Activated gamma-delta T cell treated with anti-CD3 and anti-CD28 coated beads, Interleukin-2, amount 50 U/mL, for 16 hours (primary cell): ENCODE results near the gene SDR9C7.
"Not testable (repeated sequence)": the region's sequence is repeated elsewhere in the genome, so short reads cannot be mapped to it uniquely, and the experiment has no call there.

Source experiments
- DNase-seq: peaks from one replicate; pipeline ENCODE4 v3.0.0-alpha.2; 2020; ENCODE audit warnings: low read depth

SDR9C7 gene

GRCh38 chr12:56916296-56916995 is 17.8 kb downstream of the SDR9C7 start:
- DNase-seq = no peak

- no peak for DNase-seq
These were observed 19.5 kb downstream of the SDR9C7 start for GRCh38 chr12:56914724-56915123.

DNA sequence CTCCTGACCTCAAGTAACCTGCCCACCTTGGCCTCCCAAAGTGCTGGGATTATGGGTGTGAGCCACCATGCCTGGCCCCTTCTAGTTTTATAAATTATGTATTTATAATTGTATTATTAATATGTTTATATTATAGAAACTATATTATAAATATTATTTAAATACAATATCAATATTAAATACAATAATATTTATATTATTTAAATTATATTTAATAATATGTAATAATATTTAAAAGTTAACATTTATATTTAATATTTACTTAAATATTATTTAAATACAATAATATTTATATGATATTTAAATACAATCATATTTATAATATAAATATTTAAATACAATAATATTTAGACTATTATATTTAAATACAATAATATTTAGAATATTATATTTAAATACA is 20.0 kb downstream of the SDR9C7 start:
- DNase-seq = no peak

DNA sequence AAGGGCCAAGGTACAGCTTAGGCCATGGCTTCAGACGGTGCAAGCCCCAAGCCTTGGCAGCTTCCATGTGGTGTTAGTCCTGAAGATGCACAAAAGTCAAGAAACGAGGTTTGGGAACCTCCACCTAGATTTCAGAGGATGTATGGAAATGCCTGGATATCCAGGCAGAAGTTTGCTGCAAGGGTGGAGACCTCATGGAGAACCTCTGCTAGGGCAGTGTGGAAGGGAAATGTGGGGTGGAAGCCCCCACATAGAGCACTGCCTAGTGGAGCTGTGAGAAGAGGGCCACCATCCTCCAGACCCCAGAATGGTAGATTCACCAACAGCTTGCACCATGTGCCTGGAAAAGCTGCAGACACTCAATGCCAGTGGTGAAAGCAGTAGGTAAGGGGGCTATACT is 24.8 kb downstream of the SDR9C7 start:
- not testable (repeated sequence) for DNase-seq

DNA sequence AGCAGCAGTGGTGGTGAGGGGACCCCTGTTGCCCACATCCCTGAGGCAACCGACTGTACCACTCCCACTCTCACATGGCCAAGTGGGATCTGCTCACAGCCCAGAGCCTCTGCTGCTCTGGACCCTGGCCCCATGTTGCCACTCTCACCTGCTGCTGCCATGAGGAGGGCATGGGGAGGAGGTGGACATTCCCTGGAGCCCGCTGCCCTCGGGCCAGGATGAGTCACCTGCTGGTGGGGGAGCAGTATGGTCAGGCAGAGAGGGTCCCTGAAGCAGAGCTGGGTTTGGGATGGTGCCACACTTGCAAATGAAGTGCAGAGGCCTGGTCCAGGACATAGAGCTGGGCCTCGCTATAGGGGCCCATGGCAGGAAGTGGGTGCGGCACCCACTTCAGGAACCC is 26.1 kb downstream of the SDR9C7 start:
- DNase-seq = no peak

DNA sequence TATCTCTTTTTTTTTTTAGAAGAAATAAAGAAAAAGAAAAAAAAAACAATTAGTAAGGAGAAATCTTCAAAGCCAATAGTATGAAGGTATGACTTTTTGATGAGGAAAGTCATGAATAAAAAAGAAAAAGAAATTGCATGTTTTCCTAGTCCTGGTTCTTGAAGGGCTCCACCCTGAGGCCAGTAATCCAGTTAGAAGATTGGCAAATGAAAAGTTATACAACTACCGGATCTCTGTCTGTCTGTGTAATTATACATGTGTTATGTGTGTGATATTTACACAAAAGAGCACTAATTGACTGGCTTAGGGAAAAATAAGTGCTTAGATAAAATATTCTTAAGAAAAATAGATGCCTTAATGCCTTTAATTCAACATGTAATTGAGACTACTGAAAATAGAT is 28.4 kb downstream of the SDR9C7 start:
- DNase-seq = no peak

DNA sequence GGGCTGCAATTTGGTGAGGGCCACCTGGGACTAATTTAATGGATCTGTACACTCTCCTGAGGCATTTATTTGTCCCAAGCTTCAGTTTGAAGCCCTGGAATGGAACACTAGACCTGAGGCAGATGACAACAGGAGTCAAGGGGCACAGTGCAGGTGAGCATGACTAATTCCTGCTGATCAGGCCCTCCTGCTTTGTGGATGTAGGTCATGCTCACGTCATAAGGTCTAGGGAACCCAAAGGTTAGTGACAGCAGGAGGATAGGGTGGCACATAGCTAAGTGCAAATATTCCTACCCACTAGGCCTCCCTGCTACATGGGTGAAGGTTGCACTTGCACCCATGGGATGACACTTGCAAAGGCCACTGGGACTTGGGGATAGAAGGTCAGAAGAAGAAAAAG is 30.8 kb downstream of the SDR9C7 start:
- DNase-seq = no peak

DNA sequence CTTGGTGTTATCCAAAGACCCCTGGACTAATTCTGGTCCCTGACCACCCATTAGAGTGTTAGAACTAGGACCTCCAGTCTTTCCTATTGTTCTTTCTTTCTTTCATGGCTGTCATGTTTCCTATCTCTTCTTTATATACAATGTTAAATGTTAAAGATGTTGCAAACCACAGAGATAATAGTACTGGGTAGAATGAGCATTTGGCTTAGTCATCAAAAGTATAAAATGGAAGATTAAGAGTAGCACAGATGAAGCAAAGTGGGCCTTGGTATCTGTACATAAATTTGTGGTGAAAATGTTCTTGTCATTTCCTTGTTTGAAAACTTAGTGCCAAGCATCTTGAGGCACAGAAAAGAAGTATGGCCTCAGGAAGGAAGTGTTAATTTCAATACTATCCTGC is 32.9 kb downstream of the SDR9C7 start:
- DNase-seq = not testable (repeated sequence)

DNA sequence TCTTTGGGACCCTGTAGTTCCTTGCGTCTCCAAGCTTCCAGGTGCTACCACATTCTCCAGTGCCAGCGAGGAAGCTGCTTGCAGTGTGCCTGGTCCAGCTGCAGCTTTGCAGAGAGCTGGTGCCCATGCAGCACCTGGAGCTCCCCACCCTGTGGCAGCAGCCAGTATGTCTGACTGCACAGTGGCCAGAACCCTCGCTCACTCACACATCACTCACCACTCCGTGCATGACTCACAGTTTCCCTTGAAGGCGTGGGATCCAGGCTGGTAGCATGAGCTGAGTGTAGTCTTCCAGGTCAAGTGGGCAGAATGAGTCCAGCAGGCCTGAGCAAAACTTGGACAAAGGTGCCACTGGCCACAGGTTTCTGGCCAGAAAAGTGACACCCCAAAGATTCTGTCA is 33.6 kb downstream of the SDR9C7 start:
- DNase-seq = no peak

DNA sequence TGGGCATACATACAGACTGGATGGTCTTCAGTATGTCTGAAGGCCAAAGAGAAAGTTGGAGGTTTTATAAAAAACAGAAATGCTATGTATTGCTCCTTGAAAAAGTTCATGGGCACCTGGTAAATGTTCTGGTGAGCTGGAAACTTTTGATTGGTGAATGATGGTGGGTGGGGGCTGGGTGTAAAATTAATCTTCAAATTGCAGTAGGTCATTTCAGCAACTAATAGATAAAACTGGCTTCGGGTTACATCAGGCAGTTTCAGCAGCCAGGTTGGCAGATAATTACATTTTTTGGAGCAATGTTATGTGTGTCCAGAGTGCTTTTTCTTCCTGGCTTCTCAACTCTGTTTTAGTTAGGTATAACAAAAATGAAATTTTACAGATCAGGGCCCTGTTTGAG is 35.3 kb downstream of the SDR9C7 start:
- no peak for DNase-seq

DNA sequence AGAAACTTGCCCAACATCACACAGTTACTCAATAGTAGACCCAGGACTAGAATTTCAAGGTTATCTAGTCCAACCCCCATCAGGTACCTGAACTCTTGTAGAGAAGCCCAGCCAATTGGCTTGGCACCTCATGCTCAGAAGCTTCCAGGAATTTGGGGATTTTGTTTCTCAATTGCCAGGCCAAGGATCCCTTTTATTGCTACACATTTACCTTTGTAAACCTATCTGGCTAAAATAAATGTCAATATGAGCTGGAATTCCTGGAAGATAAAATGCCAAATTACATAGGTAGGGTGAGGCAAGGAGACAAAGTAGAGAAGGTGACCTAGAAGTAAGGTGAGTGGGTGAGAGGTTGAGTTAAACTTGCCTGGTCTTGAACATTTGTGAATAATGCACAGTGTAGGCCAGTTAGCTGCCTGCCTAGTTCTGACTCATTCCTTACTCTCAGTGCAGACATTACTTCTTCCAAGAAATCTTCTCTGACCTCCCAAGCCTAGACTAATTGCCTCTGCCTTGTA is 36.3 kb downstream of the SDR9C7 start:
- DNase-seq = no peak

DNA sequence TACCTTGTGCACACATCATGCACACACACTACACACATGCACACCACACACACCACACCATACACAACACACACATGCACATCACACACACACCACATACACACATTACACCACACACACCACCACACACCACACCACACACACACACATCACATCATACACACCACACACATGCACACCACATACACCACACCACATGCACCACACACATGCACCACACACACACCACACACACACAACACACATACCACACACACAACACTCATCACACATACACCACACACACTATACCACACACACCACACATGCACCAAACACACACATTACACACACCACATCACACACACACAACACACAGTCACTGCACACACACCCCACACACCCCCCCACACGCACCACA is 38.1 kb downstream of the SDR9C7 start:
- no peak for DNase-seq

DNA sequence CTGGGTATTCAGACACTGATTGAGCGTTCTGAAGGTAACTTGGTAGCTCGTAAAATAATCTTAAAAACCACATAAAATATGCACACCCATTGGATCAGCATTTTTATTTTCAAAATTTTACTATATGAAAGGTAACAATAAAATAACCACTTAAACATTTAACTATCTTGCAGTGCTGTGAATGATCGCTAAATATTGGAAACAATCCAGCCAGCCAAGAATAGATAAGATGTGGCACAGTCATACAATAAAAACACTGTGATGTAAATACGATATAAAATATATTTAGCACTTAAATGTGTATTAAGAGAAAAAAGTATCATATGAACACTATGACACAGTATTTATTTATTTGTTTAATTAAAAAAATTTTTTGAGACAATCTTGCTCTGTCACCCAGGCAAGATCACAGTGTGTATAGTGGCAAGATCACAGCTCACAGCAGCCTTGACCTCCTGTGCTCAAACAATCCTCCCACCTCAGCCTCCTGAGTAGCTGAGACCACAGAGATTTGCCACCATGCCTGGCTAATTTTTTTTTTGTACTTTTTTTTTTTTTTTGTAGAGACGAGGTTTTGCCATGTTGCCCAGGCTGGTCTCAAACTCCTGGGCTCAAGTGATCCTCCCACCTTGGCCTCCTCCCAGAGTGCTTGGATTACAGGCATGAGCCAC is 39.4 kb downstream of the SDR9C7 start:
- DNase-seq = no peak

GRCh38 chr12:56891885-56892284 is 42.3 kb downstream of the SDR9C7 start:
- not testable (repeated sequence) for DNase-seq

GRCh38 chr12:56886319-56886718 is 47.9 kb downstream of the SDR9C7 start:
- DNase-seq = no peak

- no peak for DNase-seq
These were observed 48.9 kb downstream of the SDR9C7 start for GRCh38 chr12:56885316-56885715.

DNA sequence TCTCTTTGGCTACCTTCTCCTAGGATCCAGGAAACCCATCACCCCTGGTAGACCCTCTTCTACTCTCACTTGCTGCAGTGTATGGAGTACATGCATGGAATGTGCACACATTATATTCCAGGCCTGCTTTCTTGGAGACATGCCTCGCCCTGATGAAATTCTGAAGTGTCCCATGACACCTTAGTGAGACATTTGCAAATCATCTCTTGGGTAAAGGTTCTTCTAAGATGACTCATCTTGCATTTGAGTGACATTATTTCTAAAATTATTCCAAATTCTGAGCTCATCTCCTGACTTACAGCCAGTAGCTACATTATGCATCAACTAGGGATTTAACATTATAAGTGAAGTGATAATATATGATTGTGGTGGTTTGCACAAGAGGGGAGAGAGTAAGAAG is 49.8 kb downstream of the SDR9C7 start:
- no peak for DNase-seq

DNA sequence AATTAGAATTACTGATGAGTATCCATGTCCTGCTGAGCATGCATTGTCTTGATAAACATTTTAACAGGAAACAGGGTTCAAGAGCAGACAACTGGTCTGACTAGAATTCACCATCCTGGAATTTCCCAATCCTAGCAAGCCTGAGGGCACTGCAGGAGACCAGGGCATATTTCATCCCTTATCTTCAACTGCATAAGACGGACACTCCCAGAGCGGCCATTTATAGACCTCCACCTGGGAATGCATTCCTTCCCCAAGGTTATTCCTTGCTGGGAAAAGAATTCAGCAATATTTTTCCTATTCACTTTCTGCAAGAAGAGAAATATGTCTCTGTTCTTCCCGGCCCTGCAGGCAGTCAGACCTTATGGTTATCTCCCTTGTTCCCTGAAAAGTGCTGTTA is 51.8 kb downstream of the SDR9C7 start:
- not testable (repeated sequence) for DNase-seq

DNA sequence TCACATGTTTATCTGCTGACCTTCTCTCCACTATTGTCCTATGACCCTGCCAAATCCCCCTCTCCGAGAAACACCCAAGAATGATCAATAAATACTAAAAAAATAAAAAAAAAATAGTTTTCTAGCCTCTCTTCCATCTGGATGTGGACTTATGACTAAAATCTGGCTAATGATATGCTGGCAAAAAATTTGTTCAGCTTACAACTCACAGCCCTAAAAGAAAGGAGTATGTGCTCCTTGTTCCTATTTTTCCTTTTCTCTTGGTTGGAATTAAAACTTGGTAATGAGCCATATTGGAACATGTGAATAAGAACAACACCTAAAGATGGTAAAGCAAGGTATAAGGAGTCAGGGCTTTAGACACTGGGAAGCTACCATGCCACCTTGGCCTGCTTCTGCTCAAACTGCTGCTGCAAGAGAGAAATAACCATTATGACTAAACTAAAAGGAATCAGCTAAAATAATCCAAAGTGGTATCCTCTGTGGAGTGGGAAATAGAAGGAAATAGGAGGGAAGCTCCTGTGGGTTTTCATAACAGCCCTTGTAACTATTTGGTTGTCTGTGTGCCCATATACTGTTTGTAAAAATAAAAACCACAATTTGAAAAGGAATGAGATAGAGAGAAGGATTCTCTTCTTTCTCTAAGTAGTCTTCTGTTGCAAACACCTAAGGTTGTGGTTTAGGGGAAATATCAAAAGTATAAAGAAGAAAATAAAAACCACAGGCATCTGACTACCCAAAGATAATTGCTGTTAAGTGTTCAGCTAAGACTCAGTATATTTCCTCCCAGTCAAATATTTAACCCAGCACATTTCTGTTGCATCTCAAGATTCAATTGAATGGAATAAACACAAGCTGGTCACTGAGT is 53.8 kb downstream of the SDR9C7 start:
- DNase-seq = no peak

GRCh38 chr12:56879240-56880124 is 54.7 kb downstream of the SDR9C7 start:
- not testable (repeated sequence) for DNase-seq

DNA sequence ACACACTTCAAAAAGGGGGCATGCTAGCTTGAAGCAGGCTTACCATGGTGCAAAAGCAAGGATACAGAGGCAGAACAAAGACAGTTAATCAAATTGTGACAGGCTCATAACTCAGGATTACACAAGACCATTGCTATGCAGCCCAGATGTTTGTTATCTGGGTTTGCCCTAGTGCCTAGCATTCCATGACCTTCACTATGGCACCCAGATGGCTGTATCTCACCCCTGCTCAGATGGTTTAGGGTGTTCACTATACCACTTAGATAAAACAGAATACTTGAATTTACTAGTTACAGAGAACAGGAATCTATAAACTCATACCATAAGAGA is 56.2 kb downstream of the SDR9C7 start:
- no peak for DNase-seq
